ENCODE results near the gene BTN2A1.

DNA sequence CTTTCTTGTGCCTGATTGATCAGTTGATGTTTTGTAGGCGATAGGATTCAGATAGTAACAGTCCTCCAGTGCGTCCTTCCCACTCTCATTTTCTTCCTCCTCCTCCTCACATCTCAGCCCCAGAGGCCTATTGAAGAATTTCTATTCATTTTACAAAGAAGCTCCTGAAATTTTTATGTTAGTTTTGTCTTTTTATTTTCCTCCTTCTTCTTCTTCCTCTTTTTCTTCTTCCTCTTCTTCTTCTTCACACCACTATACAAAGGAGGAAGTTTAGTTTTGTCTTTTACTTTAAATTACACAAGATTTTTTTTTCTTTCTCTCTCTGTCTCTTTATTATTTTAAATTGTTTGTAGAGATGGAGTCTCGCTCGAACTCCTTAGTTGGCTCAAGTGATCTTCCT is 19.1 kb downstream of the BTN2A1 start:
- no peak for TF ChIP-seq RAD51 (IDR thresholded peaks at IDR 0.05; ENCODE audit: borderline replicate concordance, low read depth)
- TF ChIP-seq TAF1 (IDR thresholded peaks at IDR 0.05; ENCODE audit: control insufficient read depth, extremely low read depth, insufficient read depth, low read length, severe bottlenecking) = no peak
- no peak for TF ChIP-seq ZC3H11A (IDR thresholded peaks at IDR 0.05; ENCODE audit: low read depth, low read length)
- no peak for TF ChIP-seq SMC3 (conservative IDR thresholded peaks at IDR 0.05; ENCODE audit: insufficient read depth, low read depth, low read length)
